ENCODE measurements around the gene KIZ. TPM values are rescaled to one million over a fixed set of nuclear protein-coding genes. Genes with fewer than 3 reads are reported as not detected.

The KIZ gene
- total RNA-seq, 1 donor from 2014 or later, result 22.9 TPM

GRCh38 chr20:21203088-21203656 lies 77.3 kb downstream of the KIZ start:
- DNase-seq (ENCODE audit: low spot score), result no peak
- intact Hi-C loops (cut with DNase I), result no loop called here

GRCh38 chr20:21206584-21206983 lies 80.7 kb downstream of the KIZ start:
- DNase-seq (ENCODE audit: low spot score), result no peak
- intact Hi-C loops (cut with DNase I), result no loop called here

GRCh38 chr20:21208999-21209398 lies 83.1 kb downstream of the KIZ start:
- intact Hi-C loops (cut with DNase I), result no loop called here
- DNase-seq (ENCODE audit: low spot score), result no peak

- DNase-seq (ENCODE audit: low spot score), result no peak
Measured at GRCh38 chr20:21209668-21210067, 83.8 kb downstream of the KIZ start.

GRCh38 chr20:21213691-21214090 lies 87.8 kb downstream of the KIZ start:
- intact Hi-C loops (cut with DNase I), result no loop called here
- DNase-seq (ENCODE audit: low spot score), result no peak

More at GRCh38 chr20:21209668-21210067, 83.8 kb downstream of the KIZ start:
- intact Hi-C loops (cut with DNase I), result no loop called here

GRCh38 chr20:21214431-21214830 lies 88.5 kb downstream of the KIZ start:
- intact Hi-C loops (cut with DNase I), result no loop called here
- no peak for DNase-seq (ENCODE audit: low spot score)

GRCh38 chr20:21219686-21220085 lies 93.8 kb downstream of the KIZ start:
- intact Hi-C loops (cut with DNase I), result no loop called here

GRCh38 chr20:21224217-21224616 lies 98.3 kb downstream of the KIZ start:
- intact Hi-C loops (cut with DNase I), result no loop called here
- DNase-seq (ENCODE audit: low spot score), result no peak

More at GRCh38 chr20:21219686-21220085, 93.8 kb downstream of the KIZ start:
- no peak for DNase-seq (ENCODE audit: low spot score)

- intact Hi-C loops (cut with DNase I), result no loop called here
- DNase-seq (ENCODE audit: low spot score), result no peak
Measured at GRCh38 chr20:21225215-21225947, 99.5 kb downstream of the KIZ start.

- no peak for DNase-seq (ENCODE audit: low spot score)
- intact Hi-C loops (cut with DNase I), result no loop called here
Measured at GRCh38 chr20:21228511-21228910, 102.6 kb downstream of the KIZ start.

GRCh38 chr20:21229163-21229562 lies 103.3 kb downstream of the KIZ start:
- intact Hi-C loops (cut with DNase I), result no loop called here
- no peak for DNase-seq (ENCODE audit: low spot score)

GRCh38 chr20:21230220-21230619 lies 104.3 kb downstream of the KIZ start:
- intact Hi-C loops (cut with DNase I), result loop anchor here (10.0 kb wide), 1 partner anchor 365 kb away; no protein-coding TSS in a partner anchor
- no peak for DNase-seq (ENCODE audit: low spot score)

GRCh38 chr20:21230686-21231085 lies 104.8 kb downstream of the KIZ start:
- intact Hi-C loops (cut with DNase I), result loop anchor here (10.0 kb wide), 1 partner anchor 366 kb away; no protein-coding TSS in a partner anchor
- DNase-seq (ENCODE audit: low spot score), result no peak

GRCh38 chr20:21232546-21233280 lies 106.8 kb downstream of the KIZ start:
- DNase-seq (ENCODE audit: low spot score), result no peak
- intact Hi-C loops (cut with DNase I), result loop anchor here (10.0 kb wide), 1 partner anchor 368 kb away; no protein-coding TSS in a partner anchor

GRCh38 chr20:21234324-21234723 lies 108.4 kb downstream of the KIZ start:
- no peak for DNase-seq (ENCODE audit: low spot score)
- intact Hi-C loops (cut with DNase I), result loop anchor here (10.0 kb wide), 1 partner anchor 370 kb away; no protein-coding TSS in a partner anchor

GRCh38 chr20:21234806-21235483 lies 109.1 kb downstream of the KIZ start:
- intact Hi-C loops (cut with DNase I), result loop anchor here (5.0 to 10.0 kb wide), 3 partner anchors 337 to 382 kb away; no protein-coding TSS in a partner anchor
- no peak for DNase-seq (ENCODE audit: low spot score)

- intact Hi-C loops (cut with DNase I), result loop anchor here (1.0 to 10.0 kb wide), 4 partner anchors 270 to 382 kb away; no protein-coding TSS in a partner anchor
- no peak for DNase-seq (ENCODE audit: low spot score)
Measured at GRCh38 chr20:21235484-21236445, 109.9 kb downstream of the KIZ start.

- intact Hi-C loops (cut with DNase I), result loop anchor here (5.0 to 10.0 kb wide), 3 partner anchors 334 to 379 kb away; no protein-coding TSS in a partner anchor
- DNase-seq (ENCODE audit: low spot score), result no peak
Measured at GRCh38 chr20:21237956-21238799, 112.3 kb downstream of the KIZ start.

All from cardiac septum (tissue), 1 donor.